Astrocyte (in vitro differentiated cells and primary cell): ENCODE measurements around the gene ANKMY2.
"Not testable (repeated sequence)": the region's sequence is repeated elsewhere in the genome, so short reads cannot be mapped to it uniquely, and the experiment has no call there.

Experiments used
- EZH2 ChIP-seq: IDR thresholded peaks from 2 replicates; pipeline ENCODE4 v1.6.1; 2012; ENCODE audit warnings: mild to moderate bottlenecking, low read length, inconsistent platforms; ENCODE audit not compliant: insufficient read depth
- TF ChIP-seq, protein P1 (sequence below): IDR thresholded peaks from 2 replicates; pipeline ENCODE4 v1.5.1; 2011; ENCODE audit warnings: low read depth, mild to moderate bottlenecking, inconsistent platforms, low read length, moderate library complexity; ENCODE audit not compliant: insufficient read depth

DNA sequence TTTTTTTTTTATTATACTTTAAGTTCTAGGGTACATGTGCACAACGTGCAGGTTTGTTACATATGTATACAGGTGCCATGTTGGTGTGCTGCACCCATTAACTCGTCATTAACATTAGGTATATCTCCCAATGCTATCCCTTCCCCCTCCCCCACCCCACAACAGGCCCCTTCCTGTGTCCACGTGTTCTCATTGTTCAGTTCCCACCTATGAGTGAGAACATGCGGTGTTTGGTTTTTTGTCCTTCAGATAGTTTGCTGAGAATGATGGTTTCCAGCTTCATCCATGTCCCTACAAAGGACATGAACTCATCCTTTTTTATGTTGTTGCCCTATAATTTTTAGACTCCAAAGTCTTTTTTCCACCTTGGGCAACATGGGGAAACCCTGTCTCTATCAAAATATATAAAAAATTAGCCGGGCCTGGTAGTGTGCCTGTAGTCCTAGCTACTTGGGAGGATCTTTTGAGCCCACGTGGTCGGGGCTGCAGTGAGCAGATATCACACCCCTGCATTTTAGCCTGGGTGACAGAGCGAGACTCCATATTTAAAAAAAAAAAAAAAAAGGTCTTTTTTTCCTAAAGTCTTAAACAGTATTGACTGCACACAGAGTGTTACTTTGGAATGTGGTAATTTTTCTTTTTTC, 14.4 kb upstream of the ANKMY2 start:
- TF ChIP-seq, protein P1, sequence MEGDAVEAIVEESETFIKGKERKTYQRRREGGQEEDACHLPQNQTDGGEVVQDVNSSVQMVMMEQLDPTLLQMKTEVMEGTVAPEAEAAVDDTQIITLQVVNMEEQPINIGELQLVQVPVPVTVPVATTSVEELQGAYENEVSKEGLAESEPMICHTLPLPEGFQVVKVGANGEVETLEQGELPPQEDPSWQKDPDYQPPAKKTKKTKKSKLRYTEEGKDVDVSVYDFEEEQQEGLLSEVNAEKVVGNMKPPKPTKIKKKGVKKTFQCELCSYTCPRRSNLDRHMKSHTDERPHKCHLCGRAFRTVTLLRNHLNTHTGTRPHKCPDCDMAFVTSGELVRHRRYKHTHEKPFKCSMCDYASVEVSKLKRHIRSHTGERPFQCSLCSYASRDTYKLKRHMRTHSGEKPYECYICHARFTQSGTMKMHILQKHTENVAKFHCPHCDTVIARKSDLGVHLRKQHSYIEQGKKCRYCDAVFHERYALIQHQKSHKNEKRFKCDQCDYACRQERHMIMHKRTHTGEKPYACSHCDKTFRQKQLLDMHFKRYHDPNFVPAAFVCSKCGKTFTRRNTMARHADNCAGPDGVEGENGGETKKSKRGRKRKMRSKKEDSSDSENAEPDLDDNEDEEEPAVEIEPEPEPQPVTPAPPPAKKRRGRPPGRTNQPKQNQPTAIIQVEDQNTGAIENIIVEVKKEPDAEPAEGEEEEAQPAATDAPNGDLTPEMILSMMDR, result not testable (repeated sequence)
- TF ChIP-seq EZH2, result not testable (repeated sequence)
